ENCODE results near the gene DNAJB14.

DNA sequence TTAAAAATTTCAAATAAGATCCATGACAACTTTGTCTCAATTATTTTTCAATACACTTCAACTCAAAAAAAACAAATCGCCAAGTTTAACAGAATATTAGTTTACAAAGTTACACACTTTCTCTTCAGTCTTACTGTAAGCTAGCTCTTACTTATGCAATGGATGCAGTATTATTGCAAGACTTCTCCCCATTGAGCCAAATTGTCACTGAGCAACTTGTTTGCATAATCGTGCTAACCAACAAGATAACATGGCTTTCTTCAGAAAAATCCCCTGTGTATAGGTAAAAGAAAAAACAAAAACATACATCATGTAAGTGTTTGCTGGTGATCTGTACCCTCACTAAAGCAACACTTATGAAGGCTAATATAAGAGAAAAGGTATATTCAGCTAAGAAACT, 18.9 kb downstream of the DNAJB14 start:
- TF ChIP-seq, protein P1, sequence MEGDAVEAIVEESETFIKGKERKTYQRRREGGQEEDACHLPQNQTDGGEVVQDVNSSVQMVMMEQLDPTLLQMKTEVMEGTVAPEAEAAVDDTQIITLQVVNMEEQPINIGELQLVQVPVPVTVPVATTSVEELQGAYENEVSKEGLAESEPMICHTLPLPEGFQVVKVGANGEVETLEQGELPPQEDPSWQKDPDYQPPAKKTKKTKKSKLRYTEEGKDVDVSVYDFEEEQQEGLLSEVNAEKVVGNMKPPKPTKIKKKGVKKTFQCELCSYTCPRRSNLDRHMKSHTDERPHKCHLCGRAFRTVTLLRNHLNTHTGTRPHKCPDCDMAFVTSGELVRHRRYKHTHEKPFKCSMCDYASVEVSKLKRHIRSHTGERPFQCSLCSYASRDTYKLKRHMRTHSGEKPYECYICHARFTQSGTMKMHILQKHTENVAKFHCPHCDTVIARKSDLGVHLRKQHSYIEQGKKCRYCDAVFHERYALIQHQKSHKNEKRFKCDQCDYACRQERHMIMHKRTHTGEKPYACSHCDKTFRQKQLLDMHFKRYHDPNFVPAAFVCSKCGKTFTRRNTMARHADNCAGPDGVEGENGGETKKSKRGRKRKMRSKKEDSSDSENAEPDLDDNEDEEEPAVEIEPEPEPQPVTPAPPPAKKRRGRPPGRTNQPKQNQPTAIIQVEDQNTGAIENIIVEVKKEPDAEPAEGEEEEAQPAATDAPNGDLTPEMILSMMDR (IDR thresholded peaks at IDR 0.05; ENCODE audit: insufficient read depth, low read depth, low read length) = no peak
- no peak for TF ChIP-seq EZH2 (IDR thresholded peaks at IDR 0.05; ENCODE audit: insufficient read depth, low read length)

All from astrocyte (in vitro differentiated cells and primary cell).